WTC11 (cell line): ENCODE data around the gene AMACR. TPM values are rescaled to one million over a fixed set of nuclear protein-coding genes. Genes with fewer than 3 reads are reported as not detected.

Source experiments
- CREB1 ChIP-seq: sonication (generic); formaldehyde crosslinking; IDR thresholded peaks from 2 replicates; pipeline ENCODE4 v1.8.0; 2023; ENCODE audit warnings: mild to moderate bottlenecking, missing genetic modification reagents
- GABPB1 ChIP-seq: sonication (generic); formaldehyde crosslinking; IDR thresholded peaks from 2 replicates; pipeline ENCODE4 v1.8.1; 2023; ENCODE audit warnings: mild to moderate bottlenecking, missing genetic modification reagents
- GTF2I ChIP-seq: fragments of 250-450 bp; sonication (Bioruptor Pico); conservative IDR thresholded peaks from 2 replicates; pipeline ENCODE4 v1.4.0; 2021; ENCODE audit warnings: mild to moderate bottlenecking
- KAT7 ChIP-seq: sonication (generic); formaldehyde crosslinking; IDR thresholded peaks from 2 replicates; pipeline ENCODE4 v1.8.1; 2023; ENCODE audit warnings: missing genetic modification reagents, mild to moderate bottlenecking, borderline replicate concordance
- NFYB ChIP-seq: sonication (generic); formaldehyde crosslinking; conservative IDR thresholded peaks from 2 replicates; pipeline ENCODE4 v1.8.0; 2022; ENCODE audit warnings: low read depth, missing genetic modification reagents
- ZNF396 ChIP-seq: fragments of 250-450 bp; sonication (Bioruptor Pico); IDR thresholded peaks from 2 replicates; pipeline ENCODE4 v1.8.0; 2021; ENCODE audit warnings: mild to moderate bottlenecking, moderate library complexity, borderline replicate concordance
- ZNF416 ChIP-seq: fragments of 250-450 bp; sonication (Bioruptor Pico); IDR thresholded peaks from 2 replicates; pipeline ENCODE4 v1.9.0; 2021; ENCODE audit warnings: mild to moderate bottlenecking, inconsistent platforms
- total RNA-seq: library from RNA; stranded (reverse); gene quantifications from 3 replicates; pipeline ENCODE4 v1.2.3, GENCODE V29; 2021
- TF ChIP-seq, protein P1 (sequence below): fragments of 250-450 bp; sonication (Bioruptor Pico); IDR thresholded peaks from 2 replicates; pipeline ENCODE4 v1.9.0; 2021; ENCODE audit warnings: mild to moderate bottlenecking, borderline replicate concordance
- TF ChIP-seq, protein P2 (sequence below): sonication (generic); formaldehyde crosslinking; IDR thresholded peaks from 2 replicates; pipeline ENCODE4 v1.8.1; 2022; ENCODE audit warnings: mild to moderate bottlenecking, missing genetic modification reagents, moderate library complexity, borderline replicate concordance
- TF ChIP-seq, protein P3 (sequence below): sonication (generic); formaldehyde crosslinking; IDR thresholded peaks from 2 replicates; pipeline ENCODE4 v1.8.1; 2023; ENCODE audit warnings: mild to moderate bottlenecking, moderate library complexity, missing genetic modification reagents
- TF ChIP-seq, protein P4 (sequence below): sonication (generic); formaldehyde crosslinking; IDR thresholded peaks from 2 replicates; pipeline ENCODE4 v1.8.0; 2022; ENCODE audit warnings: mild to moderate bottlenecking, missing genetic modification reagents
- TF ChIP-seq, protein P5 (sequence below): sonication (generic); formaldehyde crosslinking; IDR thresholded peaks from 2 replicates; pipeline ENCODE4 v1.8.1; 2022; ENCODE audit warnings: low read depth, missing genetic modification reagents, borderline replicate concordance
- TF ChIP-seq, protein P6 (sequence below): fragments of 250-450 bp; sonication (Bioruptor Pico); conservative IDR thresholded peaks from 2 replicates; pipeline ENCODE4 v1.9.0; 2021; ENCODE audit warnings: mild to moderate bottlenecking
- TF ChIP-seq, protein P7 (sequence below): sonication (generic); formaldehyde crosslinking; IDR thresholded peaks from 2 replicates; pipeline ENCODE4 v1.8.0; 2022; ENCODE audit warnings: mild to moderate bottlenecking, missing genetic modification reagents
- TF ChIP-seq, protein P8 (sequence below): sonication (generic); formaldehyde crosslinking; conservative IDR thresholded peaks from 2 replicates; pipeline ENCODE4 v1.8.1; 2022; ENCODE audit warnings: mild to moderate bottlenecking, missing genetic modification reagents
- TF ChIP-seq, protein P9 (sequence below): sonication (generic); formaldehyde crosslinking; IDR thresholded peaks from 2 replicates; pipeline ENCODE4 v1.8.0; 2023; ENCODE audit warnings: missing genetic modification reagents
- TF ChIP-seq, protein P10 (sequence below): sonication (generic); formaldehyde crosslinking; IDR thresholded peaks from 2 replicates; pipeline ENCODE4 v1.8.0; 2022; ENCODE audit warnings: mild to moderate bottlenecking, missing genetic modification reagents
- TF ChIP-seq, protein P11 (sequence below): sonication (generic); formaldehyde crosslinking; IDR thresholded peaks from 2 replicates; pipeline ENCODE4 v1.8.1; 2023; ENCODE audit warnings: mild to moderate bottlenecking, missing genetic modification reagents

The AMACR gene
- total RNA-seq, 1 experiment from 2014 or later = 11.9 TPM

DNA sequence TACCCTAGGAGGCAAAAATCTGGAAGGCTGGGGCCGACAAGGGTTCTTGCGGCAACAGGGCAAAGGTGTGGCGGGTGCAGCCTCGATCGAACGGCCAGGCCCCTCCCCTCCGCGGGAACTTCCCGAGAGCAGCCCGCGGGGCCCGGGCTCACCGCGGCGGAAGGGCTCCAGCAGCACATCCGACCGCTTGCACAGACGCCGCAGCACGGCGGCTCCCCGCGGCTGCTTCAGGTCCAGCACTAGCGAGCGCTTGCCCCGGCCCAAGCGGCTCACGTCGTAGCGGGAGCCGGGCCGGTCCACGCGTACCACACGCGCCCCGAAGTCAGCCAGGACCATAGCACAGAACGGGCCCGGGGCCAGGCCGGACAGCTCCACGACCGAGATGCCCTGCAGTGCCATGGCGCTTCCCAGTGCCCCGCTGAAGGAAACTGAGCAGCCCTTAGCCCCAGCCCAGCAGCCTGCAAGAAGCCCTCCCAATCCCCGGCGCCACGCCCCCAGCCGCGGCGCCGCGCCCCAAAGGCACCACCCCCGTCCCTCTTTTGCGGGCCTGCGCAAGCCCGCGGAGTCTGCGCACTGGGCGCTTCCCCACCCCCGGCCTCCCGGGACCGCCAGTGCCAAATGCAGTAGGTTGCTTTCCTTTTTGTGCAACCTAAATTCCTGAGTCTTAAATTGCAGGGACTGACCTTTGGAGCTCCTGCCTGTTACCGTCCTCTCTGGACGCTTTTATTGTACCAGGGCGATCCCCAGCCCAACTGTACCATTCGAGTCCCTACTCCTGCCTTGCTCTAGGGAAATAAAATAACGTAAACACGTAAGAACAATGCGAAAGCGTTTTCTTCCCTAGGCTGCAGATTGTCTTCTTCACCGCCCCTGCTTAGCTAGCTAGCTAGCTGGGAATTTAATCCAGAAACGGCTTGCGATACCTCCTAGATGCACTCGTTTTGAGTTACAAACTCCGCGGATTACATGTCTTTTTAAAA, at the start of gene AMACR (continued):
- TF ChIP-seq, protein P1, sequence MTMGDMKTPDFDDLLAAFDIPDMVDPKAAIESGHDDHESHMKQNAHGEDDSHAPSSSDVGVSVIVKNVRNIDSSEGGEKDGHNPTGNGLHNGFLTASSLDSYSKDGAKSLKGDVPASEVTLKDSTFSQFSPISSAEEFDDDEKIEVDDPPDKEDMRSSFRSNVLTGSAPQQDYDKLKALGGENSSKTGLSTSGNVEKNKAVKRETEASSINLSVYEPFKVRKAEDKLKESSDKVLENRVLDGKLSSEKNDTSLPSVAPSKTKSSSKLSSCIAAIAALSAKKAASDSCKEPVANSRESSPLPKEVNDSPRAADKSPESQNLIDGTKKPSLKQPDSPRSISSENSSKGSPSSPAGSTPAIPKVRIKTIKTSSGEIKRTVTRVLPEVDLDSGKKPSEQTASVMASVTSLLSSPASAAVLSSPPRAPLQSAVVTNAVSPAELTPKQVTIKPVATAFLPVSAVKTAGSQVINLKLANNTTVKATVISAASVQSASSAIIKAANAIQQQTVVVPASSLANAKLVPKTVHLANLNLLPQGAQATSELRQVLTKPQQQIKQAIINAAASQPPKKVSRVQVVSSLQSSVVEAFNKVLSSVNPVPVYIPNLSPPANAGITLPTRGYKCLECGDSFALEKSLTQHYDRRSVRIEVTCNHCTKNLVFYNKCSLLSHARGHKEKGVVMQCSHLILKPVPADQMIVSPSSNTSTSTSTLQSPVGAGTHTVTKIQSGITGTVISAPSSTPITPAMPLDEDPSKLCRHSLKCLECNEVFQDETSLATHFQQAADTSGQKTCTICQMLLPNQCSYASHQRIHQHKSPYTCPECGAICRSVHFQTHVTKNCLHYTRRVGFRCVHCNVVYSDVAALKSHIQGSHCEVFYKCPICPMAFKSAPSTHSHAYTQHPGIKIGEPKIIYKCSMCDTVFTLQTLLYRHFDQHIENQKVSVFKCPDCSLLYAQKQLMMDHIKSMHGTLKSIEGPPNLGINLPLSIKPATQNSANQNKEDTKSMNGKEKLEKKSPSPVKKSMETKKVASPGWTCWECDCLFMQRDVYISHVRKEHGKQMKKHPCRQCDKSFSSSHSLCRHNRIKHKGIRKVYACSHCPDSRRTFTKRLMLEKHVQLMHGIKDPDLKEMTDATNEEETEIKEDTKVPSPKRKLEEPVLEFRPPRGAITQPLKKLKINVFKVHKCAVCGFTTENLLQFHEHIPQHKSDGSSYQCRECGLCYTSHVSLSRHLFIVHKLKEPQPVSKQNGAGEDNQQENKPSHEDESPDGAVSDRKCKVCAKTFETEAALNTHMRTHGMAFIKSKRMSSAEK = no peak
- TF ChIP-seq KAT7 (CRISPR knock-in tag) = 0 out of 2 replicates have a peak, but pooled peaks have one; percentile 76
- TF ChIP-seq, protein P2, sequence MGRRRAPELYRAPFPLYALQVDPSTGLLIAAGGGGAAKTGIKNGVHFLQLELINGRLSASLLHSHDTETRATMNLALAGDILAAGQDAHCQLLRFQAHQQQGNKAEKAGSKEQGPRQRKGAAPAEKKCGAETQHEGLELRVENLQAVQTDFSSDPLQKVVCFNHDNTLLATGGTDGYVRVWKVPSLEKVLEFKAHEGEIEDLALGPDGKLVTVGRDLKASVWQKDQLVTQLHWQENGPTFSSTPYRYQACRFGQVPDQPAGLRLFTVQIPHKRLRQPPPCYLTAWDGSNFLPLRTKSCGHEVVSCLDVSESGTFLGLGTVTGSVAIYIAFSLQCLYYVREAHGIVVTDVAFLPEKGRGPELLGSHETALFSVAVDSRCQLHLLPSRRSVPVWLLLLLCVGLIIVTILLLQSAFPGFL (CRISPR knock-in tag) = no peak
- no peak for TF ChIP-seq CREB1 (CRISPR knock-in tag)
- TF ChIP-seq, protein P3, sequence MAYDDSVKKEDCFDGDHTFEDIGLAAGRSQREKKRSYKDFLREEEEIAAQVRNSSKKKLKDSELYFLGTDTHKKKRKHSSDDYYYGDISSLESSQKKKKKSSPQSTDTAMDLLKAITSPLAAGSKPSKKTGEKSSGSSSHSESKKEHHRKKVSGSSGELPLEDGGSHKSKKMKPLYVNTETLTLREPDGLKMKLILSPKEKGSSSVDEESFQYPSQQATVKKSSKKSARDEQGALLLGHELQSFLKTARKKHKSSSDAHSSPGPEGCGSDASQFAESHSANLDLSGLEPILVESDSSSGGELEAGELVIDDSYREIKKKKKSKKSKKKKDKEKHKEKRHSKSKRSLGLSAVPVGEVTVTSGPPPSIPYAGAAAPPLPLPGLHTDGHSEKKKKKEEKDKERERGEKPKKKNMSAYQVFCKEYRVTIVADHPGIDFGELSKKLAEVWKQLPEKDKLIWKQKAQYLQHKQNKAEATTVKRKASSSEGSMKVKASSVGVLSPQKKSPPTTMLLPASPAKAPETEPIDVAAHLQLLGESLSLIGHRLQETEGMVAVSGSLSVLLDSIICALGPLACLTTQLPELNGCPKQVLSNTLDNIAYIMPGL = peak; percentile 78; the same call in 1 of the 2 replicates
- TF ChIP-seq, protein P4, sequence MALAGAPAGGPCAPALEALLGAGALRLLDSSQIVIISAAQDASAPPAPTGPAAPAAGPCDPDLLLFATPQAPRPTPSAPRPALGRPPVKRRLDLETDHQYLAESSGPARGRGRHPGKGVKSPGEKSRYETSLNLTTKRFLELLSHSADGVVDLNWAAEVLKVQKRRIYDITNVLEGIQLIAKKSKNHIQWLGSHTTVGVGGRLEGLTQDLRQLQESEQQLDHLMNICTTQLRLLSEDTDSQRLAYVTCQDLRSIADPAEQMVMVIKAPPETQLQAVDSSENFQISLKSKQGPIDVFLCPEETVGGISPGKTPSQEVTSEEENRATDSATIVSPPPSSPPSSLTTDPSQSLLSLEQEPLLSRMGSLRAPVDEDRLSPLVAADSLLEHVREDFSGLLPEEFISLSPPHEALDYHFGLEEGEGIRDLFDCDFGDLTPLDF (CRISPR knock-in tag) = peak; percentile 20
- TF ChIP-seq, protein P5, sequence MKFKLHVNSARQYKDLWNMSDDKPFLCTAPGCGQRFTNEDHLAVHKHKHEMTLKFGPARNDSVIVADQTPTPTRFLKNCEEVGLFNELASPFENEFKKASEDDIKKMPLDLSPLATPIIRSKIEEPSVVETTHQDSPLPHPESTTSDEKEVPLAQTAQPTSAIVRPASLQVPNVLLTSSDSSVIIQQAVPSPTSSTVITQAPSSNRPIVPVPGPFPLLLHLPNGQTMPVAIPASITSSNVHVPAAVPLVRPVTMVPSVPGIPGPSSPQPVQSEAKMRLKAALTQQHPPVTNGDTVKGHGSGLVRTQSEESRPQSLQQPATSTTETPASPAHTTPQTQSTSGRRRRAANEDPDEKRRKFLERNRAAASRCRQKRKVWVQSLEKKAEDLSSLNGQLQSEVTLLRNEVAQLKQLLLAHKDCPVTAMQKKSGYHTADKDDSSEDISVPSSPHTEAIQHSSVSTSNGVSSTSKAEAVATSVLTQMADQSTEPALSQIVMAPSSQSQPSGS (CRISPR knock-in tag) = no peak
- TF ChIP-seq, protein P6, sequence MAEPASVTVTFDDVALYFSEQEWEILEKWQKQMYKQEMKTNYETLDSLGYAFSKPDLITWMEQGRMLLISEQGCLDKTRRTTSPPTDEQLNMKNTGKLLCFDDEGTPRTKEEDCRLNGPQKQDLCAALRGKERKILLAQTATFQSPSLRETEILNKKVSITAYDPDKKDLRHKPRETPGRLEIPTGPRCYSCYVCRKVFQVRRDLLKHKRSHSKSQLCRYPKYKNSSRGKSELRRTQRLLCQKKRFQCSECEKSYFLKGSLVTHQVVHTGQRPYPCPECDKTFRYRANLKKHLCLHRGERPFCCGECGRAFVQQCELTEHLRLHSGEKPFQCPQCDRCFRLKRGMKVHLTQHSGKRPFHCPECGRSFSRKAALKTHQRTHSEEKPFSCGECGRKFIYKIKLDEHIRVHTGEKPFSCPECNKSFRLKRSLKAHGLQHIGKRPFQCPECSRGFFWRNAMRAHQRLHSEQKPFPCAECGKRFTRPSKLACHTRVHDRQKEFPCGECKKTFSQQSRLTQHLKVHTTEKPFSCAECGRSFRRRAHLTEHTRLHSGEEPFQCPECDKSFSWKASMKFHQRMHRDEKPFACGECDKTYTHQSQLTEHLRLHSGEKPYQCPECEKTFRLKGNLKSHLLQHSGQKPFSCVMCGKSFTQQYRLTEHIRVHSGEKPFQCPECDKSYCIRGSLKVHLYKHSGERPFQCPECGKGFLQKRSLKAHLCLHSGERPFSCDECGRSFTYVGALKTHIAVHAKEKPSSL (CRISPR knock-in tag) = no peak
- TF ChIP-seq, protein P7, sequence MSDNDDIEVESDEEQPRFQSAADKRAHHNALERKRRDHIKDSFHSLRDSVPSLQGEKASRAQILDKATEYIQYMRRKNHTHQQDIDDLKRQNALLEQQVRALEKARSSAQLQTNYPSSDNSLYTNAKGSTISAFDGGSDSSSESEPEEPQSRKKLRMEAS (CRISPR knock-in tag) = peak; percentile 61
- TF ChIP-seq ZNF396 (CRISPR knock-in tag) = no peak
- TF ChIP-seq, protein P8, sequence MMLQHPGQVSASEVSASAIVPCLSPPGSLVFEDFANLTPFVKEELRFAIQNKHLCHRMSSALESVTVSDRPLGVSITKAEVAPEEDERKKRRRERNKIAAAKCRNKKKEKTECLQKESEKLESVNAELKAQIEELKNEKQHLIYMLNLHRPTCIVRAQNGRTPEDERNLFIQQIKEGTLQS = no peak
- TF ChIP-seq, protein P9, sequence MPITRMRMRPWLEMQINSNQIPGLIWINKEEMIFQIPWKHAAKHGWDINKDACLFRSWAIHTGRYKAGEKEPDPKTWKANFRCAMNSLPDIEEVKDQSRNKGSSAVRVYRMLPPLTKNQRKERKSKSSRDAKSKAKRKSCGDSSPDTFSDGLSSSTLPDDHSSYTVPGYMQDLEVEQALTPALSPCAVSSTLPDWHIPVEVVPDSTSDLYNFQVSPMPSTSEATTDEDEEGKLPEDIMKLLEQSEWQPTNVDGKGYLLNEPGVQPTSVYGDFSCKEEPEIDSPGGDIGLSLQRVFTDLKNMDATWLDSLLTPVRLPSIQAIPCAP (CRISPR knock-in tag) = no peak
- peak; percentile 79; the same call in 1 of the 2 replicates for TF ChIP-seq ZNF416 (CRISPR knock-in tag)
- TF ChIP-seq, protein P10, sequence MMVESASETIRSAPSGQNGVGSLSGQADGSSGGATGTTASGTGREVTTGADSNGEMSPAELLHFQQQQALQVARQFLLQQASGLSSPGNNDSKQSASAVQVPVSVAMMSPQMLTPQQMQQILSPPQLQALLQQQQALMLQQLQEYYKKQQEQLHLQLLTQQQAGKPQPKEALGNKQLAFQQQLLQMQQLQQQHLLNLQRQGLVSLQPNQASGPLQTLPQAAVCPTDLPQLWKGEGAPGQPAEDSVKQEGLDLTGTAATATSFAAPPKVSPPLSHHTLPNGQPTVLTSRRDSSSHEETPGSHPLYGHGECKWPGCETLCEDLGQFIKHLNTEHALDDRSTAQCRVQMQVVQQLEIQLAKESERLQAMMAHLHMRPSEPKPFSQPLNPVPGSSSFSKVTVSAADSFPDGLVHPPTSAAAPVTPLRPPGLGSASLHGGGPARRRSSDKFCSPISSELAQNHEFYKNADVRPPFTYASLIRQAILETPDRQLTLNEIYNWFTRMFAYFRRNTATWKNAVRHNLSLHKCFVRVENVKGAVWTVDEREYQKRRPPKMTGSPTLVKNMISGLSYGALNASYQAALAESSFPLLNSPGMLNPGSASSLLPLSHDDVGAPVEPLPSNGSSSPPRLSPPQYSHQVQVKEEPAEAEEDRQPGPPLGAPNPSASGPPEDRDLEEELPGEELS (CRISPR knock-in tag) = no peak; the same call in 1 of the 2 replicates
- TF ChIP-seq, protein P11, sequence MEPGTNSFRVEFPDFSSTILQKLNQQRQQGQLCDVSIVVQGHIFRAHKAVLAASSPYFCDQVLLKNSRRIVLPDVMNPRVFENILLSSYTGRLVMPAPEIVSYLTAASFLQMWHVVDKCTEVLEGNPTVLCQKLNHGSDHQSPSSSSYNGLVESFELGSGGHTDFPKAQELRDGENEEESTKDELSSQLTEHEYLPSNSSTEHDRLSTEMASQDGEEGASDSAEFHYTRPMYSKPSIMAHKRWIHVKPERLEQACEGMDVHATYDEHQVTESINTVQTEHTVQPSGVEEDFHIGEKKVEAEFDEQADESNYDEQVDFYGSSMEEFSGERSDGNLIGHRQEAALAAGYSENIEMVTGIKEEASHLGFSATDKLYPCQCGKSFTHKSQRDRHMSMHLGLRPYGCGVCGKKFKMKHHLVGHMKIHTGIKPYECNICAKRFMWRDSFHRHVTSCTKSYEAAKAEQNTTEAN (CRISPR knock-in tag) = peak; percentile 54; the same call in 1 of the 2 replicates
- peak; percentile 14; the same call in 1 of the 2 replicates for TF ChIP-seq GABPB1
- no peak for TF ChIP-seq GTF2I
- no peak for TF ChIP-seq NFYB (CRISPR knock-in tag)
